GM12892 (cell line): Measurements from ENCODE around the gene UBTD2.
"Not testable (repeated sequence)": the region's sequence is repeated elsewhere in the genome, so short reads cannot be mapped to it uniquely, and the experiment has no call there.

Experiments
- POLR2A ChIP-seq: IDR thresholded peaks from 2 replicates; pipeline ENCODE4 v1.6.1; 2011; ENCODE audit warnings: low read depth, low read length, control low read depth
- POLR2AphosphoS5 ChIP-seq: IDR thresholded peaks from 2 replicates; pipeline ENCODE4 v1.6.1; 2011; ENCODE audit warnings: low read depth, low read length, control low read depth
- TAF1 ChIP-seq: IDR thresholded peaks from 2 replicates; pipeline ENCODE4 v1.6.1; 2011; ENCODE audit warnings: low read depth, mild to moderate bottlenecking, control low read depth, low read length, borderline replicate concordance

DNA sequence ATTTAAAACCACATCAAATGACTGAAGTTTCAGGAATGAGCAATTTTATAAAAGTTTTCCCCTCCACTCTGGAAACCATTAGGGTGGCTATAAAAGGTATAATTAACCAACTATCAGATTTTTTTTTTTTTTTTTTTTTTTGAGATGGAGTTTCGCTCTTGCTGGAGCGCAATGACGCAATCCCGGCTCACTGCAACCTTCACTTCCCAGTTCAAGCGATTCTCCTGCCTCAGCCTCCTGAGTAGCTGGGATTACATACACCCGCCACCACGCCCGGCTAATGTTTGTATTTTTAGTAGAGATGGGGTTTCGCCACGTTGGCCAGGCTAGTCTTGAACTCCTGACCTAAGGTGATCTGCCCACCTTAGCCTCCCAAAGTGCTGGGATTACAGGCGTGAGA is 77.6 kb downstream of the UBTD2 start:
- TF ChIP-seq POLR2A, POLR2AphosphoS5, TAF1: not testable (repeated sequence)
